GM23338 (cell line): ENCODE data around the gene ITGAV. TPM values are rescaled to one million over a fixed set of nuclear protein-coding genes. Genes with fewer than 3 reads are reported as not detected.

Experiments
- ATAC-seq: fragments of 200-7000 bp; cut with Tn5 transposase; 3 replicates; pipeline ENCODE4 v1.9.1; 2020
- DNase-seq: peaks from one replicate; pipeline ENCODE4 v3.0.0-alpha.2; 2015; ENCODE audit warnings: low spot score
- H2AFZ ChIP-seq: fragments of 200-600 bp; sonication (generic); 2 replicates; pipeline ENCODE4 v1.8.0; 2016; ENCODE audit warnings: antibody characterized with exemption, mild to moderate bottlenecking, moderate library complexity
- H3F3A ChIP-seq: fragments of 200-600 bp; sonication (generic); replicated peaks from 2 replicates; pipeline ENCODE4 v1.8.0; 2017; ENCODE audit warnings: antibody characterized with exemption, mixed run types, low read depth
- H3K27ac ChIP-seq: fragments of 200-600 bp; sonication (generic); 2 replicates; pipeline ENCODE4 v1.6.1; 2016; ENCODE audit warnings: low read depth
- H3K27me3 ChIP-seq: fragments of 200-600 bp; sonication (generic); 2 replicates; pipeline ENCODE4 v1.8.0; 2016; ENCODE audit warnings: mild to moderate bottlenecking, mixed run types, moderate library complexity; ENCODE audit not compliant: insufficient read depth
- H3K36me3 ChIP-seq: fragments of 200-600 bp; sonication (generic); 2 replicates; pipeline ENCODE4 v1.8.0; 2016; ENCODE audit warnings: mild to moderate bottlenecking; ENCODE audit not compliant: insufficient read depth
- H3K4me1 ChIP-seq: fragments of 200-600 bp; sonication (generic); 2 replicates; pipeline ENCODE4 v1.8.0; 2016; ENCODE audit warnings: mild to moderate bottlenecking, moderate library complexity; ENCODE audit not compliant: insufficient read depth
- H3K4me2 ChIP-seq: fragments of 200-600 bp; sonication (generic); 2 replicates; pipeline ENCODE4 v1.7.1; 2017; ENCODE audit warnings: mixed run types
- H3K4me3 ChIP-seq: fragments of 200-600 bp; sonication (generic); 2 replicates; pipeline ENCODE4 v1.6.1; 2016; ENCODE audit warnings: mixed run types
- H3K79me2 ChIP-seq: fragments of 200-600 bp; sonication (generic); replicated peaks from 2 replicates; pipeline ENCODE4 v1.8.0; 2017; ENCODE audit warnings: mild to moderate bottlenecking; ENCODE audit not compliant: insufficient read depth
- H3K9me2 ChIP-seq: fragments of 200-600 bp; sonication (generic); 2 replicates; pipeline ENCODE4 v1.8.0; 2017; ENCODE audit not compliant: insufficient read depth
- H4K20me1 ChIP-seq: fragments of 200-600 bp; sonication (generic); replicated peaks from 2 replicates; pipeline ENCODE4 v1.8.0; 2017; ENCODE audit warnings: mild to moderate bottlenecking; ENCODE audit not compliant: insufficient read depth
- H3K27ac Mint-ChIP-seq: 2 replicates; pipeline ENCODE4 v1.8.0; 2020; ENCODE audit warnings: inconsistent platforms, mild to moderate bottlenecking, moderate library complexity, mixed read lengths
- H3K27me3 Mint-ChIP-seq: 3 replicates; pipeline ENCODE4 v1.8.0; 2022; ENCODE audit warnings: low read depth, mild to moderate bottlenecking, moderate library complexity, mixed read lengths, inconsistent platforms; ENCODE audit not compliant: insufficient read depth, poor library complexity
- H3K36me3 Mint-ChIP-seq: 3 replicates; pipeline ENCODE4 v1.8.0; 2021; ENCODE audit warnings: low read depth, mild to moderate bottlenecking, inconsistent platforms, moderate library complexity, mixed read lengths
- H3K4me1 Mint-ChIP-seq: 3 replicates; pipeline ENCODE4 v1.8.0; 2020; ENCODE audit warnings: mild to moderate bottlenecking, inconsistent platforms, mixed read lengths
- H3K4me3 Mint-ChIP-seq: 3 replicates; pipeline ENCODE4 v1.8.0; 2021; ENCODE audit warnings: moderate library complexity, mild to moderate bottlenecking, inconsistent platforms, mixed read lengths
- H3K9me3 Mint-ChIP-seq: 3 replicates; pipeline ENCODE4 v1.8.0; 2020; ENCODE audit warnings: moderate library complexity, mild to moderate bottlenecking, inconsistent platforms, mixed read lengths
- CREB1 ChIP-seq: fragments of 250-450 bp; sonication (Bioruptor Pico); IDR thresholded peaks from 2 replicates; pipeline ENCODE4 v1.5.0; 2020; ENCODE audit warnings: low read depth, mild to moderate bottlenecking, moderate library complexity
- CTCF ChIP-seq, 2 experiments: fragments of 200-600 bp in 1 of 2; sonication (generic) in 1 of 2; conservative IDR thresholded peaks; 2 replicates each; pipeline versions ENCODE4 v1.5.1 to v1.6.1; 2016 to 2017; ENCODE audit warnings: antibody characterized with exemption in 2 of 2, low read depth in 2 of 2, mild to moderate bottlenecking in 2 of 2, moderate library complexity in 1 of 2
- EZH2 ChIP-seq: fragments of 200-600 bp; sonication (generic); IDR thresholded peaks from one replicate; pipeline ENCODE4 v1.8.0; 2017; ENCODE audit warnings: antibody characterized with exemption, mild to moderate bottlenecking, low read depth; ENCODE audit not compliant: unreplicated experiment
- EZH2phosphoT487 ChIP-seq: fragments of 200-600 bp; sonication (generic); IDR thresholded peaks from one replicate; pipeline ENCODE4 v1.8.1; 2018; ENCODE audit warnings: antibody characterized with exemption; ENCODE audit not compliant: unreplicated experiment
- JUNB ChIP-seq: IDR thresholded peaks from one replicate; pipeline ENCODE4 v1.6.1; 2016; ENCODE audit warnings: antibody characterized with exemption; ENCODE audit not compliant: unreplicated experiment
- NANOG ChIP-seq: IDR thresholded peaks from 2 replicates; pipeline ENCODE4 v1.6.1; 2016; ENCODE audit warnings: antibody characterized with exemption, borderline replicate concordance
- POLR2AphosphoS5 ChIP-seq: IDR thresholded peaks from 2 replicates; pipeline ENCODE4 v1.6.1; 2016; ENCODE audit warnings: antibody characterized with exemption, low read depth
- REST ChIP-seq: IDR thresholded peaks from one replicate; pipeline ENCODE4 v1.6.1; 2018; ENCODE audit warnings: antibody characterized with exemption; ENCODE audit not compliant: unreplicated experiment
- STAT1 ChIP-seq: IDR thresholded peaks from one replicate; pipeline ENCODE4 v1.6.1; 2016; ENCODE audit warnings: antibody characterized with exemption; ENCODE audit not compliant: unreplicated experiment
- ZNF114 ChIP-seq: fragments of 250-450 bp; sonication (Bioruptor Pico); IDR thresholded peaks from 2 replicates; pipeline ENCODE4 v1.5.0; 2020; ENCODE audit warnings: mild to moderate bottlenecking, moderate library complexity
- ZNF331 ChIP-seq: fragments of 250-450 bp; sonication (Bioruptor Pico); IDR thresholded peaks from 2 replicates; pipeline ENCODE4 v1.5.0; 2020; ENCODE audit warnings: low read depth, mild to moderate bottlenecking, moderate library complexity
- ZNF462 ChIP-seq: fragments of 250-450 bp; sonication (Bioruptor Pico); IDR thresholded peaks from 2 replicates; pipeline ENCODE4 v1.5.0; 2020; ENCODE audit warnings: mild to moderate bottlenecking, moderate library complexity
- polyA plus RNA-seq: library from polyadenylated mRNA; unstranded; fragments of >200 nt; fragmentation: Nextera tagmentation; extraction: Ambion mirVana; gene quantifications from 2 replicates; pipeline ENCODE4 v1.2.1, GENCODE V29; 2016
- total RNA-seq: library from RNA; depleted of rRNA; stranded (reverse); fragments of >200 nt; shearing (Covaris generic); gene quantifications from 2 replicates; pipeline ENCODE4 v1.2.3, GENCODE V29; 2014
- TF ChIP-seq, protein P1 (sequence below): IDR thresholded peaks from 2 replicates; pipeline ENCODE4 v1.6.1; 2016; ENCODE audit warnings: antibody characterized with exemption

The ITGAV gene
- total and polyA plus RNA-seq, 2 experiments from 2014 or later: 9.1 to 56.5 TPM

GRCh38 chr2:186612026-186612425 is 22.2 kb downstream of the ITGAV start:
- Histone ChIP-seq H3K36me3 (no peaks in the 10 kb centered on the region), H3K4me2 (no peak overlapping the region), H3K79me2 (peaks cover 8% of the 10 kb centered on the region)

More at GRCh38 chr2:186612026-186612425, 22.2 kb downstream of the ITGAV start:
- Mint-ChIP-seq H3K36me3 (no peaks in the 10 kb centered on the region), H3K4me3 (no peak overlapping the region), H3K27ac (no peak overlapping the region), H3K4me1 (no peaks in the 10 kb centered on the region), H3K9me3 (no peaks in the 10 kb centered on the region), H3K27me3 (peaks cover 2% of the 10 kb centered on the region)
- Histone ChIP-seq H3K27ac (no peak overlapping the region), H2AFZ (no peak overlapping the region), H4K20me1 (no peaks in the 10 kb centered on the region), H3K4me1 (no peaks in the 10 kb centered on the region), H3K4me3 (no peak overlapping the region), H3K27me3 (no peaks in the 10 kb centered on the region), H3F3A (no peaks in the 10 kb centered on the region), H3K9me2 (no peaks in the 10 kb centered on the region)
- TF ChIP-seq CREB1 (CRISPR knock-in tag): no peak
- no peak for TF ChIP-seq ZNF462 (CRISPR knock-in tag)
- TF ChIP-seq POLR2AphosphoS5: no peak
- TF ChIP-seq EZH2phosphoT487: no peak
- no peak for TF ChIP-seq EZH2
- no peak for TF ChIP-seq STAT1
- TF ChIP-seq CTCF (conservative IDR thresholded peaks at IDR 0.05; ENCODE audit: low read depth in 2 of 2): no peak
- TF ChIP-seq ZNF114: no peak
- TF ChIP-seq JUNB: no peak
- TF ChIP-seq, protein P1, sequence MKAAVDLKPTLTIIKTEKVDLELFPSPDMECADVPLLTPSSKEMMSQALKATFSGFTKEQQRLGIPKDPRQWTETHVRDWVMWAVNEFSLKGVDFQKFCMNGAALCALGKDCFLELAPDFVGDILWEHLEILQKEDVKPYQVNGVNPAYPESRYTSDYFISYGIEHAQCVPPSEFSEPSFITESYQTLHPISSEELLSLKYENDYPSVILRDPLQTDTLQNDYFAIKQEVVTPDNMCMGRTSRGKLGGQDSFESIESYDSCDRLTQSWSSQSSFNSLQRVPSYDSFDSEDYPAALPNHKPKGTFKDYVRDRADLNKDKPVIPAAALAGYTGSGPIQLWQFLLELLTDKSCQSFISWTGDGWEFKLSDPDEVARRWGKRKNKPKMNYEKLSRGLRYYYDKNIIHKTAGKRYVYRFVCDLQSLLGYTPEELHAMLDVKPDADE: no peak
- no peak for TF ChIP-seq REST
- TF ChIP-seq ZNF331 (CRISPR knock-in tag): no peak
- no peak for TF ChIP-seq NANOG
- ATAC-seq (no peak), DNase-seq (no peak)
